ENCODE data around the gene HPCA.

GRCh38 chr1:32868085-32868484 is 18.2 kb upstream of the HPCA start:
- TF ChIP-seq POLR2A (IDR thresholded peaks at IDR 0.05): no peak
- no peak for TF ChIP-seq CTCF (IDR thresholded peaks at IDR 0.05)

All from esophagus squamous epithelium (tissue), 4 donors.